CD14-positive monocyte (primary cell): ENCODE results near the gene KHK. TPM values are rescaled to one million over a fixed set of nuclear protein-coding genes. Genes with fewer than 3 reads are reported as not detected.
A peak's percentile ranks its signal among the peaks of the same experiment; 100 is the strongest.

Experiments
- DNase-seq, 3 donors: peaks; one replicate each; pipeline ENCODE4 v3.0.0-alpha.2; 2011 to 2022
- H2AFZ ChIP-seq: 2 replicates; pipeline ENCODE4 v1.6.0; 2012; ENCODE audit warnings: mild to moderate bottlenecking, low read depth, low read length, inconsistent platforms; ENCODE audit not compliant: insufficient read depth, poor library complexity, severe bottlenecking
- H3K27ac ChIP-seq, 2 donors: 1 replicate in 1 of 2; 2 replicates in 1 of 2; pipeline ENCODE4 v1.5.1; 2012 to 2013; ENCODE audit warnings: low read length in 2 of 2, control low read depth in 1 of 2, inconsistent platforms in 1 of 2, low read depth in 1 of 2, mild to moderate bottlenecking in 1 of 2
- H3K27me3 ChIP-seq, 2 donors: one replicate each; pipeline versions ENCODE4 v1.6.0 to v1.6.1; 2011 to 2013; ENCODE audit warnings: low read length in 2 of 2; ENCODE audit not compliant: control insufficient read depth in 2 of 2, insufficient read depth in 2 of 2
- H3K36me3 ChIP-seq, 2 donors: replicated peaks in 1 of 2; 1 replicate in 1 of 2; 2 replicates in 1 of 2; pipeline versions ENCODE4 v1.5.1 to v1.6.1; 2012 to 2013; ENCODE audit warnings: low read length in 2 of 2, control low read depth in 1 of 2, inconsistent platforms in 1 of 2, mild to moderate bottlenecking in 1 of 2; ENCODE audit not compliant: insufficient read depth in 2 of 2, control insufficient read depth in 1 of 2
- H3K4me1 ChIP-seq, 2 donors: 1 replicate in 1 of 2; 2 replicates in 1 of 2; pipeline versions ENCODE4 v1.5.1 to v1.6.1; 2012 to 2013; ENCODE audit warnings: low read length in 2 of 2, control low read depth in 1 of 2, inconsistent platforms in 1 of 2, mild to moderate bottlenecking in 1 of 2, moderate library complexity in 1 of 2; ENCODE audit not compliant: insufficient read depth in 2 of 2, control insufficient read depth in 1 of 2
- H3K4me2 ChIP-seq: replicated peaks from 2 replicates; pipeline ENCODE3; 2012; ENCODE audit warnings: low read length, moderate library complexity, mild to moderate bottlenecking; ENCODE audit not compliant: poor library complexity, severe bottlenecking; ENCODE audit errors: extremely low read depth
- H3K4me3 ChIP-seq, 3 experiments: fragments of 200-600 bp in 1 of 3; sonication (generic) in 1 of 3; replicated peaks in 1 of 3; 1 replicate in 2 of 3; 2 replicates in 1 of 3; pipeline ENCODE4 v1.5.1; 2011 to 2013; ENCODE audit warnings: low read length in 3 of 3, mild to moderate bottlenecking in 3 of 3, control low read depth in 2 of 3, low read depth in 2 of 3, inconsistent platforms in 1 of 3, moderate library complexity in 1 of 3
- H3K79me2 ChIP-seq: 2 replicates; pipeline ENCODE4 v1.6.0; 2012; ENCODE audit warnings: mild to moderate bottlenecking, control low read depth, inconsistent platforms, low read length, moderate library complexity; ENCODE audit not compliant: insufficient read depth
- H3K9ac ChIP-seq: 2 replicates; pipeline ENCODE4 v1.6.0; 2017; ENCODE audit warnings: low read length, mild to moderate bottlenecking; ENCODE audit not compliant: insufficient read depth, poor library complexity, severe bottlenecking
- H3K9me3 ChIP-seq, 2 donors: replicated peaks in 1 of 2; 1 replicate in 1 of 2; 2 replicates in 1 of 2; pipeline versions ENCODE4 v1.5.1 to v1.6.1; 2012 to 2013; ENCODE audit warnings: low read length in 2 of 2, control low read depth in 1 of 2; ENCODE audit not compliant: control insufficient read depth in 1 of 2, insufficient read depth in 1 of 2
- H4K20me1 ChIP-seq: 2 replicates; pipeline ENCODE4 v1.6.0; 2012; ENCODE audit warnings: mild to moderate bottlenecking, low read length, control low read depth, moderate library complexity; ENCODE audit not compliant: insufficient read depth
- H3K27ac Mint-ChIP-seq, 7 donors: one replicate each; pipeline ENCODE4 v1.8.0; 2020; ENCODE audit warnings: mild to moderate bottlenecking in 7 of 7, mixed read lengths in 7 of 7, moderate library complexity in 6 of 7, inconsistent platforms in 2 of 7
- H3K27me3 Mint-ChIP-seq, 3 donors: one replicate each; pipeline ENCODE4 v1.8.0; 2021 to 2022; ENCODE audit warnings: low read depth in 3 of 3, mild to moderate bottlenecking in 3 of 3, mixed read lengths in 3 of 3, moderate library complexity in 3 of 3, inconsistent platforms in 1 of 3
- H3K36me3 Mint-ChIP-seq, 2 donors: one replicate each; pipeline ENCODE4 v1.8.0; 2020; ENCODE audit warnings: mixed read lengths in 2 of 2, inconsistent platforms in 1 of 2, mild to moderate bottlenecking in 1 of 2
- H3K4me1 Mint-ChIP-seq: one replicate; pipeline ENCODE4 v1.8.0; 2020; ENCODE audit warnings: mild to moderate bottlenecking, mixed read lengths
- H3K4me3 Mint-ChIP-seq, 2 donors: one replicate each; pipeline ENCODE4 v1.8.0; 2020; ENCODE audit warnings: mild to moderate bottlenecking in 2 of 2, mixed read lengths in 2 of 2, moderate library complexity in 1 of 2
- H3K9me3 Mint-ChIP-seq, 7 donors: one replicate each; pipeline ENCODE4 v1.8.0; 2020 to 2022; ENCODE audit warnings: mixed read lengths in 7 of 7, mild to moderate bottlenecking in 6 of 7, moderate library complexity in 6 of 7, inconsistent platforms in 2 of 7
- CTCF ChIP-seq: fragments of 200-600 bp; IDR thresholded peaks from one replicate; pipeline ENCODE4 v1.8.0; 2022; ENCODE audit warnings: antibody characterized with exemption, mild to moderate bottlenecking
- WGBS: methylation state at CpG from one replicate; pipeline ENCODE4 v1.1.5; 2013; ENCODE audit warnings: missing lambda C conversion rate; ENCODE audit not compliant: insufficient coverage; 5-methylcytosine and 5-hydroxymethylcytosine counted together
- intact Hi-C, 2 donors: fragments of 100-400 bp; cut with micrococcal nuclease; formaldehyde crosslinking; loops; one replicate each; pipeline versions ENCODE4 v1.15.0 to v1.15.1; 2023
- polyA plus RNA-seq, 3 donors: library from polyadenylated mRNA; depleted of rRNA in 1 of 3; unstranded in 2 of 3; stranded (reverse) in 1 of 3; fragments of 300-500 nt in 2 of 3; fragments of >200 nt in 1 of 3; fragmentation: Illumina TruSeq in 2 of 3; gene quantifications; 1 replicate in 2 of 3; 2 replicates in 1 of 3; pipeline ENCODE4 v1.2.3, GENCODE V29; 2012 to 2021

Gene KHK
- polyA plus RNA-seq, 3 donors = 3.4 to 7.3 (median 6.6) TPM

- no peak overlapping the region for H2AFZ ChIP-seq
- DNase-seq = no peak
- peak overlapping the region in 1 of 7 donors; percentile 23 for H3K27ac Mint-ChIP-seq
- intact Hi-C loops = no loop called here
- no peaks in the 10 kb centered on the region for H3K9me3 ChIP-seq
- peaks cover 21% of the 10 kb centered on the region for H3K4me1 Mint-ChIP-seq
- no peak overlapping the region for H3K4me2 ChIP-seq
- no peak overlapping the region for H3K4me3 Mint-ChIP-seq
- H3K27me3 Mint-ChIP-seq = peaks cover 0 to 8% (median 6%) of the 10 kb centered on the region in 3 donors
- no peak for TF ChIP-seq CTCF
- no peaks in the 10 kb centered on the region for H4K20me1 ChIP-seq
- H3K27me3 ChIP-seq = no peaks in the 10 kb centered on the region
- H3K36me3 Mint-ChIP-seq = peaks cover 0 to 3% of the 10 kb centered on the region in 2 donors
- peaks cover 18 to 22% of the 10 kb centered on the region in 2 donors for H3K4me1 ChIP-seq
- WGBS = 74% methylated on average over 18 of the region's 25 CpGs
- H3K9ac ChIP-seq = no peak overlapping the region
- H3K4me3 ChIP-seq = no peak overlapping the region
- no peaks in the 10 kb centered on the region for H3K36me3 ChIP-seq
- no peaks in the 10 kb centered on the region for H3K9me3 Mint-ChIP-seq
- H3K27ac ChIP-seq = no peak overlapping the region
- H3K79me2 ChIP-seq = no peaks in the 10 kb centered on the region
These were observed 5.4 kb downstream of the KHK start for GRCh38 chr2:27091746-27092695.

GRCh38 chr2:27092696-27093429 lies 6.3 kb downstream of the KHK start:
- no peaks in the 10 kb centered on the region for H3K27me3 ChIP-seq
- no peaks in the 10 kb centered on the region for H4K20me1 ChIP-seq
- TF ChIP-seq CTCF = no peak
- no peak for DNase-seq
- Mint-ChIP-seq H3K4me1 (peaks cover 21% of the 10 kb centered on the region), H3K36me3 (peaks cover 0 to 3% of the 10 kb centered on the region in 2 donors), H3K9me3 (no peaks in the 10 kb centered on the region), H3K4me3 (no peak overlapping the region), H3K27me3 (peaks cover 0 to 6% (median 4%) of the 10 kb centered on the region in 3 donors), H3K27ac (no peak overlapping the region)
- H3K79me2 ChIP-seq = no peaks in the 10 kb centered on the region
- no peaks in the 10 kb centered on the region for H3K9me3 ChIP-seq
- H3K4me2 ChIP-seq = no peak overlapping the region
- intact Hi-C loops = no loop called here
- H3K27ac ChIP-seq = no peak overlapping the region
- WGBS = 89% methylated on average over 7 of the region's 10 CpGs
- no peak overlapping the region for H3K9ac ChIP-seq
- no peak overlapping the region for H2AFZ ChIP-seq
- no peaks in the 10 kb centered on the region for H3K36me3 ChIP-seq
- H3K4me1 ChIP-seq = peaks cover 23 to 24% of the 10 kb centered on the region in 2 donors
- H3K4me3 ChIP-seq = no peak overlapping the region
